ENCODE data around the gene NDUFB10. TPM values are rescaled to one million over a fixed set of nuclear protein-coding genes. Genes with fewer than 3 reads are reported as not detected.

Gene NDUFB10
- total and polyA plus RNA-seq, 2 donors from 2014 or later, result 123 to 432 TPM

DNA sequence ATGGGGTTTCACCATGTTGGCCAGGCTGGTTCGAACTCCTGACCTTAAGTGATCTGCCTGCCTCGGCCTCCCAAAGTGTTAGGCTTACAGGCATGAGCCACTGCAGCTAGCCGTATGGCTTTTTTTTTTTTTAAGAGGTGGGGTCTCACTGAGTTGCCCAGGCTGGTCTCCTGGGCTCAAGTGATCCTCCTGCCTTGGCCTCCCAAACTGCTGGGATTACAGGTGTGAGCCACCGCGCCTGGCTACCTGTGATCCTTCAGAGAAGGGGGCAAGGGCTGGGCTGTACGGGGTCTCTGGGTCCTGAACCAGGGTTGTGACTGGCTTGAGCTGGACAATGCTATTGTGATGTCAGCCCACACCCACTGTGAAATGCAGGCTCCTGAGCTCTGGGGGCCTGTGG lies 7.1 kb downstream of the NDUFB10 start, which contains the start of gene RNF151:
TSS of gene RNF151 (plus strand) at position 397 of the 400 bp plus-strand sequence. CDS start 26 bp downstream, outside the sequence.
- peaks cover 0 to 15% (median 12%) of the 10 kb centered on the region in 3 donors for H3K4me1 ChIP-seq (ENCODE audit: control insufficient read depth in 2 of 3, insufficient read depth in 2 of 3, low read depth in 1 of 3, low read length in 3 of 3)
- no peak for FAIRE-seq

DNA sequence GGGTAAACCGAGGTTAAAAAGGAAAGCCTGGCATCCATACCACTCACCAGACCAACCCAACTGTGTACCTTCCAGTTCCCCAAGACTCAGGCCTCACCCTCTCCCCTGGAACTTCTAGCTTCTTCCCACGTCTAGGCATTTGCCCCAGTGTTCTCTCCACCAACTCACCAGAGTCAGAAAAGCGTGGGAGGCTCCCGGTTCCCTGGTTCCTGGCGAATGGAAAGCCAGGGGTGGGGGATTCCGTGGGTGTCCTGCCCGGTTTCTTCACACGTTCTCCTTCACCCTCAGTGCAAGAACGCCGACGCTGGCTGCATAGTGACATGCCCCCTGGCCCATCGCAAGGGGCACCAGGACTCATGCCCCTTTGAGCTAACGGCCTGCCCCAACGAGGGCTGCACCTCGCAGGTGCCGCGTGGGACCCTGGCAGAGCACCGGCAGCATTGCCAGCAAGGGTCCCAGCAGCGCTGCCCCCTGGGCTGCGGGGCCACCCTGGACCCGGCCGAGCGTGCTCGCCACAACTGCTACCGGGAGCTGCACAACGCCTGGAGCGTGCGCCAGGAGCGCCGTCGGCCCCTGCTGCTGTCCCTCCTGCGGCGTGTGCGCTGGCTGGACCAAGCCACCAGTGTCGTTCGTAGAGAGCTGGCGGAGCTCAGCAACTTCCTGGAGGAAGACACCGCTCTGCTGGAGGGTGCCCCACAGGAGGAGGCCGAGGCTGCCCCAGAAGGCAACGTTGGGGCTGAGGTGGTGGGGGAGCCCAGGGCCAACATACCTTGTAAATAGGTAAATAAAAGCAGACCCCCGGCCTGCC lies 9.0 kb downstream of the NDUFB10 start:
- TF ChIP-seq, protein P1, sequence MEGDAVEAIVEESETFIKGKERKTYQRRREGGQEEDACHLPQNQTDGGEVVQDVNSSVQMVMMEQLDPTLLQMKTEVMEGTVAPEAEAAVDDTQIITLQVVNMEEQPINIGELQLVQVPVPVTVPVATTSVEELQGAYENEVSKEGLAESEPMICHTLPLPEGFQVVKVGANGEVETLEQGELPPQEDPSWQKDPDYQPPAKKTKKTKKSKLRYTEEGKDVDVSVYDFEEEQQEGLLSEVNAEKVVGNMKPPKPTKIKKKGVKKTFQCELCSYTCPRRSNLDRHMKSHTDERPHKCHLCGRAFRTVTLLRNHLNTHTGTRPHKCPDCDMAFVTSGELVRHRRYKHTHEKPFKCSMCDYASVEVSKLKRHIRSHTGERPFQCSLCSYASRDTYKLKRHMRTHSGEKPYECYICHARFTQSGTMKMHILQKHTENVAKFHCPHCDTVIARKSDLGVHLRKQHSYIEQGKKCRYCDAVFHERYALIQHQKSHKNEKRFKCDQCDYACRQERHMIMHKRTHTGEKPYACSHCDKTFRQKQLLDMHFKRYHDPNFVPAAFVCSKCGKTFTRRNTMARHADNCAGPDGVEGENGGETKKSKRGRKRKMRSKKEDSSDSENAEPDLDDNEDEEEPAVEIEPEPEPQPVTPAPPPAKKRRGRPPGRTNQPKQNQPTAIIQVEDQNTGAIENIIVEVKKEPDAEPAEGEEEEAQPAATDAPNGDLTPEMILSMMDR (IDR thresholded peaks at IDR 0.05; ENCODE audit: borderline replicate concordance, extremely low read depth, insufficient read depth), result no peak
- Histone ChIP-seq H3K27ac (ENCODE audit: low read depth in 2 of 2, low read length in 2 of 2) (no peak overlapping the region), H3K27me3 (ENCODE audit: control insufficient read depth, insufficient read depth, low read length) (no peaks in the 10 kb centered on the region), H3K36me3 (ENCODE audit: control insufficient read depth in 2 of 3, insufficient read depth in 3 of 3, low read length in 3 of 3) (no peaks in the 10 kb centered on the region), H3K4me3 (ENCODE audit: low read length in 3 of 3) (no peak overlapping the region), H3K9ac (ENCODE audit: low read length in 3 of 3) (no peak overlapping the region), H3K9me3 (ENCODE audit: control insufficient read depth in 2 of 3, insufficient read depth in 1 of 3, low read length in 3 of 3) (no peaks in the 10 kb centered on the region), H3K4me1 (ENCODE audit: control insufficient read depth in 2 of 3, insufficient read depth in 2 of 3, low read depth in 1 of 3, low read length in 3 of 3) (peaks cover 0 to 22% (median 16%) of the 10 kb centered on the region in 3 donors)
- intact Hi-C loops (cut with DNase I), result no loop called here
- FAIRE-seq (no peak), DNase-seq (no peak)

More for the DNA sequence above, 7.1 kb downstream of the NDUFB10 start, which contains the start of gene RNF151:
- intact Hi-C loops (cut with DNase I), result no loop called here
- H3K36me3 ChIP-seq (ENCODE audit: control insufficient read depth in 2 of 3, insufficient read depth in 3 of 3, low read length in 3 of 3), result peaks cover 0 to 2% (median 0%) of the 10 kb centered on the region in 3 donors
- DNase-seq, result no peak
- H3K27me3 ChIP-seq (ENCODE audit: control insufficient read depth, insufficient read depth, low read length), result no peaks in the 10 kb centered on the region
- H3K27ac ChIP-seq (ENCODE audit: low read depth in 2 of 2, low read length in 2 of 2), result no peak within 1 kb of the TSS
- H3K9me3 ChIP-seq (ENCODE audit: control insufficient read depth in 2 of 3, insufficient read depth in 1 of 3, low read length in 3 of 3), result no peaks in the 10 kb centered on the region
- peak within 1 kb of the TSS in 1 of 3 donors; percentile 93 for H3K9ac ChIP-seq (ENCODE audit: low read length in 3 of 3)
- peak within 1 kb of the TSS in 2 of 3 donors; percentile 76 to 86 for H3K4me3 ChIP-seq (ENCODE audit: low read length in 3 of 3)
- TF ChIP-seq, protein P1 (IDR thresholded peaks at IDR 0.05; ENCODE audit: borderline replicate concordance, extremely low read depth, insufficient read depth), result no peak

DNA sequence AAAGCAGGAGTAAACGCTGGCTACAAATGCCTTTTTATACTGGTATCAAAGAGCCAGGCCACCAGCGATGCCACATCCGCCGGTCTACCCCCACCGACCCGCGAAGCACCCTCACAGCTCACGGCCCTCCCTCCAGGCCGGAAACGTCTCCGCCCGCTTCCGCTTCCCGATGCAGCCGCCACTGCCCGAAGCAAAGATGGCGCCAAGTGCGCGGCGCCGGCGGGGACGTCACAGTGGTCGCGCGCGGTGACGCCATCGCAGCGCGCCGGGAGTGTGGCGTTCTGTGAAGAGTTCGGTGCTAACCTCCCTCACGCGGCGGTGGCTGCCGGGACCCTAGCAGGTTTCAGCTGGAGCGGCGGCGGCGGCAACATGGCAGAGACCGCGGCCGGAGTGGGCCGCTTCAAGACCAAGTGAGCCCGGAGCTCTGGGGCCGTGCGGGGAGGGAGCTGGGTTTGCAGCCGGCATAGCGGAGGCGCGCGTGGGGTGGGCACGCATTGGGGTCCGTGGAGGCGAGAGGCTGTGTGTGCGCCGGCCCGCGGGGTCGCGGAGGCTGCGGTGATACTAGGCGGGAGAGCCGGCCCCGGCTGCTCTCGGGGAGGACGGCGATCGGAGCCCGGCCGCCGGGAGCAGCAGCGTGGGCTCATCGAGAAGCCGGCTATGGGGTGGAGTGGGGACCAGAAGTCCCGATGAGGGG lies 12.6 kb downstream of the NDUFB10 start, which contains the start of gene TBL3:
TSS of gene TBL3 (plus strand) at position 258 of the 694 bp plus-strand sequence. CDS start at position 370, 112 bp downstream.
- Histone ChIP-seq H3K36me3 (ENCODE audit: control insufficient read depth in 2 of 3, insufficient read depth in 3 of 3, low read length in 3 of 3) (peaks cover 0 to 20% (median 12%) of the 10 kb centered on the region in 3 donors), H3K27ac (ENCODE audit: low read depth in 2 of 2, low read length in 2 of 2) (peak within 1 kb of the TSS; percentile 88 to 95), H3K9me3 (ENCODE audit: control insufficient read depth in 2 of 3, insufficient read depth in 1 of 3, low read length in 3 of 3) (no peaks in the 10 kb centered on the region), H3K4me1 (ENCODE audit: control insufficient read depth in 2 of 3, insufficient read depth in 2 of 3, low read depth in 1 of 3, low read length in 3 of 3) (peaks cover 0 to 11% (median 4%) of the 10 kb centered on the region in 3 donors), H3K9ac (ENCODE audit: low read length in 3 of 3) (peak within 1 kb of the TSS; percentile 73 to 94 (median 78)), H3K4me3 (ENCODE audit: low read length in 3 of 3) (peak within 1 kb of the TSS; percentile 87 to 90 (median 90)), H3K27me3 (ENCODE audit: control insufficient read depth, insufficient read depth, low read length) (no peaks in the 10 kb centered on the region)
- TF ChIP-seq, protein P1 (IDR thresholded peaks at IDR 0.05; ENCODE audit: borderline replicate concordance, extremely low read depth, insufficient read depth), result peak; percentile 26
- FAIRE-seq, result no peak
- intact Hi-C loops (cut with DNase I), result no loop called here
- DNase-seq, result peak; percentile 96 to 98 (median 97)
